ENCODE results near the gene UBE2O.

GRCh38 chr17:76433693-76434092, 19.3 kb downstream of the UBE2O start:
- TF ChIP-seq CTCF (conservative IDR thresholded peaks at IDR 0.05; ENCODE audit: low read depth, low read length) (no peak), EZH2 (IDR thresholded peaks at IDR 0.05; ENCODE audit: borderline replicate concordance, low read depth, low read length, poor library complexity, severe bottlenecking) (no peak)
